Fibroblast of pulmonary artery (primary cell): ENCODE measurements around the gene TMEM217.
"Not testable (repeated sequence)": the region's sequence is repeated elsewhere in the genome, so short reads cannot be mapped to it uniquely, and the experiment has no call there.

Experiments
- DNase-seq: peaks from one replicate; pipeline ENCODE4 v3.0.0-alpha.2; 2010; ENCODE audit warnings: low read depth
- H3K4me3 ChIP-seq: replicated peaks from 2 replicates; pipeline ENCODE4 v1.5.1; 2011; ENCODE audit warnings: low read depth, mild to moderate bottlenecking, control low read depth, low read length, moderate library complexity
- TF ChIP-seq, protein P1 (sequence below): IDR thresholded peaks from 2 replicates; pipeline ENCODE4 v1.5.1; 2011; ENCODE audit warnings: mild to moderate bottlenecking, control low read depth, low read length, inconsistent platforms; ENCODE audit errors: missing control alignments

TMEM217 gene

DNA sequence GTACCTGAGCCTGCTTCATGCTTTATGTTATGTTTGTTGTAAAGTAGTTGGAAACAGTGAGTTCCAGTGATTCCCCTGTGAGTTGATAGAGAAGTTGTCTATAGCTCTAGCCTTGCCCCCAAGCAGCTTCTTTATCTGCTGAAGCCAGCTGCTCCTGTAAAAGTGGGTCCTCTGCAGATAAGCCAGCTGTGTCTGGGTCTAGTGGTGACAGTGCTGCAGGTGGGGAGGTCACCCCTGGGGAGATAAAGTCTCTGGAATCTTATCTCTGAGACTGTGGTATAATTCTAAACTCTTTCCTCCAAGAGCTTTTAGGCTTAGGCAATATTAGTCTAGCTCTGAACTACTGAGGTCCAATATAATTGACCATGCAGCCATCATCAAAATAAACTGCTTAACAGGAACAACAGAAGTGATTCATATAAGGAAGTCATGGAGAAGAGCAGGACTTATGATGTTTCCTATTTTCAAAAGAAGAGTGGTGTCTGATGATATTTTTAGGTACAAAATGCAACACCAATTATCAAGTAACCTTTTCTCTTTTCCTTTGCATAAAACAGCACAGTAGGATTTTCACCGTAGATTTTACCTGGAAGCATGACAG is 44.2 kb upstream of the TMEM217 start:
- no peak for DNase-seq
- no peak overlapping the region for H3K4me3 ChIP-seq
- TF ChIP-seq, protein P1, sequence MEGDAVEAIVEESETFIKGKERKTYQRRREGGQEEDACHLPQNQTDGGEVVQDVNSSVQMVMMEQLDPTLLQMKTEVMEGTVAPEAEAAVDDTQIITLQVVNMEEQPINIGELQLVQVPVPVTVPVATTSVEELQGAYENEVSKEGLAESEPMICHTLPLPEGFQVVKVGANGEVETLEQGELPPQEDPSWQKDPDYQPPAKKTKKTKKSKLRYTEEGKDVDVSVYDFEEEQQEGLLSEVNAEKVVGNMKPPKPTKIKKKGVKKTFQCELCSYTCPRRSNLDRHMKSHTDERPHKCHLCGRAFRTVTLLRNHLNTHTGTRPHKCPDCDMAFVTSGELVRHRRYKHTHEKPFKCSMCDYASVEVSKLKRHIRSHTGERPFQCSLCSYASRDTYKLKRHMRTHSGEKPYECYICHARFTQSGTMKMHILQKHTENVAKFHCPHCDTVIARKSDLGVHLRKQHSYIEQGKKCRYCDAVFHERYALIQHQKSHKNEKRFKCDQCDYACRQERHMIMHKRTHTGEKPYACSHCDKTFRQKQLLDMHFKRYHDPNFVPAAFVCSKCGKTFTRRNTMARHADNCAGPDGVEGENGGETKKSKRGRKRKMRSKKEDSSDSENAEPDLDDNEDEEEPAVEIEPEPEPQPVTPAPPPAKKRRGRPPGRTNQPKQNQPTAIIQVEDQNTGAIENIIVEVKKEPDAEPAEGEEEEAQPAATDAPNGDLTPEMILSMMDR, result no peak

DNA sequence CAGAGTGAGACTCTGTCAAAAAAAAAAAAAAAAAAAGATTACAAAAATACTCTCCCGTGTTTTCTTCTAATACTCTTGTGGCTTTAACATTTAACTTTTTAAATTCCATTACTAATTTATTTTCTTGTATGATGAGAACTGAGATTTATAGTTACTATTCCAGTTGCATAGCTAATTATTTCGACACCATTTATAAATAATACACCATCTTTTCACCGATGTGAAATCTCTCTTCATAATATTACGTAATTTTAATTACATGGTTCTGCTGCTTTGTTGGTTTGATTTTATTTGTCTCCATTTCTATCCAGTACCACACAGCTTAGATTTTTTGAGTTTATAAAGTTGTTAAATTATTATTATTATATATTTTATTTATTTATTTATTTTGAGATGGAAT is 42.0 kb upstream of the TMEM217 start:
- no peak for DNase-seq
- TF ChIP-seq, protein P1, result no peak
- no peak overlapping the region for H3K4me3 ChIP-seq

GRCh38 chr6:37298958-37299357 is 41.0 kb upstream of the TMEM217 start:
- no peak for DNase-seq
- TF ChIP-seq, protein P1, result no peak
- no peak overlapping the region for H3K4me3 ChIP-seq

DNA sequence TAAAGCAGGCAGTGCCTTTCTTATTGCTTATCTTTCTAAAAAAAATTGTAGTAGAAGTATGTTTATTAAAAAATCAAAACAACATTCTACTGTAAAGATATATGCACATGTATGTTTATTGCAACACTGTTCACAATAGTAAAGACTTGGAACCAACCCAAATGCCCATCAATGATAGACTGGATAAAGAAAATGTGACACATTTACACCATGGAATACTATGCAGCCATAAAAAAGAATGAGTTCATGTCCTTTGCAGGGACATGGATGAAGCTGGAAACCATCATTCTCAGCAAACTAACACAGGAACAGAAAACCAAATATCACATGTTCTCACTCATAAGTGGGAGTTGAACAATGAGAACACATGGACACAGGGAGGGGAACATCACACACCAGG is 39.7 kb upstream of the TMEM217 start:
- DNase-seq, result not testable (repeated sequence)

GRCh38 chr6:37293426-37293825 is 35.5 kb upstream of the TMEM217 start:
- no peak for DNase-seq
- TF ChIP-seq, protein P1, result no peak
- no peak overlapping the region for H3K4me3 ChIP-seq

More for the DNA sequence above, 39.7 kb upstream of the TMEM217 start:
- H3K4me3 ChIP-seq, result not testable (repeated sequence)

DNA sequence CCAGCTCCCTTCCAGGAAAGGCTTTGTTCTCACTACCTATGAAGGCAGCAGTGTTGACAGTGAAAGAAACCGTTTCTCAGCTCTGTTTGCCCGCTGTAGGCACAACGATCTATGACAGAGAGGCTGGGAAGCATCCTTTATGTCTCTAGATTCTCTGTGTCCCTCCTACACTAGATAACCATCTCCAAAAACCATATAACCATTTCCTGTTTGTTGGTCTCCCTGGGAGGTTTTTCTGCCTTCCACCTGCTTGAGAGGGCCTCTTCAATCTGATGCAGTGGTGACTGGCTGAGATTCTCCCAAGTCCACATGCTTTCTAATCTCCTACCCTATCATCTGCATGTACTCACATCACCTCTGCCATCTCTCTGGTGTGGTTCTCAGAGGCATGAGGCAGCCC is 32.0 kb upstream of the TMEM217 start:
- TF ChIP-seq, protein P1, result no peak
- no peak overlapping the region for H3K4me3 ChIP-seq
- no peak for DNase-seq

DNA sequence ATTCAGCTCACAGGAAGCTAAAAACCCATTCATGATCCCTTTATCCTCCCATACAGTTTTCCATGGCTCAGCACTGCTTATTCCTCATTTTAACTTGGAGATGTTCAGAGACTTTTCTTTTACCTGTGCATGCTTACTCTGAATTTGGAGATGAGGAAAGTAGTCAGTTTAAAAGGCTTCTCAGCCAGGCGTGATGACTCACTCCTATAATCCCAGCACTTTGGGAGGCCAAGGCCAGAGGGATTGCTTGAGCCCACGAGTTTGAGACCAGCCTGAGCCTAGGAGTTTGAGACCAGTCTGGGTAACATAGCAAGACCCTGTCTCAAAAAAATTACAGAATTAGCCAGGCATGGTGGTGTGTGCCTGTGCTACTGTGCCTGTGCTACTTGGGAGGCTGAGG is 30.3 kb upstream of the TMEM217 start:
- no peak for DNase-seq
- H3K4me3 ChIP-seq, result no peak overlapping the region
- TF ChIP-seq, protein P1, result no peak
